Right lung (tissue), 10 donors: ENCODE results near the gene B4GALT3. TPM values are rescaled to one million over a fixed set of nuclear protein-coding genes. Genes with fewer than 3 reads are reported as not detected.
"Not testable (repeated sequence)": the region's sequence is repeated elsewhere in the genome, so short reads cannot be mapped to it uniquely, and the experiment has no call there.

Experiments
- DNase-seq, 2 donors: peaks; one replicate each; pipeline ENCODE4 v3.0.0-alpha.2; 2013
- long read RNA-seq, 8 donors: transcript quantifications; one replicate each; lab custom pipeline, GENCODE V29; 2026
- polyA plus RNA-seq, 5 donors: library from polyadenylated mRNA; unstranded; fragments of 120-200 nt; gene quantifications; one replicate each; pipeline versions ENCODE4 v1.2.1 to v1.2.3, GENCODE V29; 2013; ENCODE audit warnings: inconsistent platforms in 1 of 5, low replicate concordance in 1 of 5; ENCODE audit not compliant: insufficient read length in 5 of 5, insufficient read depth in 1 of 5

The B4GALT3 gene
- polyA plus RNA-seq, result 10 to 100 TPM; 31.7 to 48.1 (median 41.5) TPM
- long read RNA-seq, donor 1, transcript B4GALT3-201 (8 exons, 1,911 nt), result major isoform, 7 of 19 reads
- long read RNA-seq, donor 1, transcript B4GALT3-209 (2 exons, 308 nt), result major isoform, 7 of 19 reads
- long read RNA-seq, donor 1, partial matches to known transcripts, result 0 of 19 reads
- long read RNA-seq, donor 1, other reads (novel, unspliced or antisense), result 0 of 19 reads
- long read RNA-seq, donor 2, transcript B4GALT3-209 (2 exons, 308 nt), result major isoform, 5 of 20 reads
- long read RNA-seq, donor 2, transcript B4GALT3-213 (8 exons, 2,414 nt), result major isoform, 5 of 20 reads
- long read RNA-seq, donor 2, partial matches to known transcripts, result 5 of 20 reads
- long read RNA-seq, donor 2, other reads (novel, unspliced or antisense), result 0 of 20 reads
- long read RNA-seq, donor 3, transcript B4GALT3-201 (8 exons, 1,911 nt), result major isoform, 7 of 47 reads
- long read RNA-seq, donor 3, transcript B4GALT3-209 (2 exons, 308 nt), result minor isoform, 5 of 47 reads
- long read RNA-seq, donor 3, partial matches to known transcripts, result 35 of 47 reads
- long read RNA-seq, donor 3, other reads (novel, unspliced or antisense), result 0 of 47 reads
- long read RNA-seq, donor 4, partial matches to known transcripts, result 0 of 5 reads
- long read RNA-seq, donor 4, other reads (novel, unspliced or antisense), result 0 of 5 reads
- long read RNA-seq, donor 5, transcript B4GALT3-213 (8 exons, 2,414 nt), result minor isoform, 5 of 19 reads
- long read RNA-seq, donor 5, transcript B4GALT3-209 (2 exons, 308 nt), result minor isoform, 5 of 19 reads
- long read RNA-seq, donor 5, transcript B4GALT3-201 (8 exons, 1,911 nt), result major isoform, 7 of 19 reads
- long read RNA-seq, donor 5, partial matches to known transcripts, result 0 of 19 reads
- long read RNA-seq, donor 5, other reads (novel, unspliced or antisense), result 0 of 19 reads
- long read RNA-seq, donor 6, transcript B4GALT3-201 (8 exons, 1,911 nt), result major isoform, 9 of 22 reads
- long read RNA-seq, donor 6, partial matches to known transcripts, result 5 of 22 reads
- long read RNA-seq, donor 6, other reads (novel, unspliced or antisense), result 0 of 22 reads
- long read RNA-seq, donor 7, transcript B4GALT3-201 (8 exons, 1,911 nt), result major isoform, 6 of 20 reads
- long read RNA-seq, donor 7, transcript B4GALT3-209 (2 exons, 308 nt), result minor isoform, 5 of 20 reads
- long read RNA-seq, donor 7, partial matches to known transcripts, result 5 of 20 reads
- long read RNA-seq, donor 7, other reads (novel, unspliced or antisense), result 0 of 20 reads
- long read RNA-seq, donor 8, partial matches to known transcripts, result 0 of 7 reads
- long read RNA-seq, donor 8, other reads (novel, unspliced or antisense), result 0 of 7 reads

DNA sequence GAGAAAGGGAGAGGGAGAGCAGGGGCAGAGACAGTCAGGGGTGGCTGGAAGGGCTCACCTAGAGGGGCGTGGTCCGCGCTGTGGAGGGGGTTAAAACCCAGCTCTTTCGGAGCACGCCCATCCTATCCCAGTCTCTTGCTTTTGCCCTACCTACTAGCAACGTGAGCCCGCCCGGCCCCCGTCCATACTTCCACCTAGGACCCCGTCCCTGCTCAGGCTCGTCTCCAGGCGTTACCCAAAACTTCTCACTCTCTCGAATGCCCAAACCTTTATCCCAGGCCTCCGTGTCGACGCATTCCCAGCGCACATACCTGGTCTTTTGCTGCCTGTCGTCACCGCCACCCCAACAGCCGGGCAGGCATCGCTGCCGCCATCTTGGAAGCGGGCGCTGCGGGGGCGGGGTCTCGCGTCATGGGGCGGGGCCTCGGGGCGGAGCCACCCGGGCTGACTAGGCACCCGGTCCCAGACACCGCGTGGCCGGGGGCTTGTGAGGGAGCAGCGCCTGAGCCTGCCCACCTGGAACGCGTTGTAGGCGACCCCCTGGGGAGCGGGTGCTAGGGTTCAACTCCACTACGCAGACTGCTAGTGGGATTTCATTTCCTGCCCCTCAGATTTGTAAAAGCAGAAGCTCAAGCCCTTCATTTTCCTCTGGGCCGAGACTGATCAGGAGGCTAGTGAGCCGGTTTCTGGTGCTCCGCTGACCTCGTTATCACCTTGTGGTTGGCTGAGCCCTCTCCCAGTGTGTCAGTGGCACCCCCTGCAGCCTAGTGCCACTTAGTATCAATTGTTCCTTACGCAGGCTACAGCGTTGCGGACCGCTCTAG lies at the start of gene B4GALT3:
B4GALT3 (minus strand) TSS at position 396 of the 824 bp plus-strand sequence. CDS start 1,447 bp downstream, outside the sequence.
- peak; percentile 84 to 87 for DNase-seq

DNA sequence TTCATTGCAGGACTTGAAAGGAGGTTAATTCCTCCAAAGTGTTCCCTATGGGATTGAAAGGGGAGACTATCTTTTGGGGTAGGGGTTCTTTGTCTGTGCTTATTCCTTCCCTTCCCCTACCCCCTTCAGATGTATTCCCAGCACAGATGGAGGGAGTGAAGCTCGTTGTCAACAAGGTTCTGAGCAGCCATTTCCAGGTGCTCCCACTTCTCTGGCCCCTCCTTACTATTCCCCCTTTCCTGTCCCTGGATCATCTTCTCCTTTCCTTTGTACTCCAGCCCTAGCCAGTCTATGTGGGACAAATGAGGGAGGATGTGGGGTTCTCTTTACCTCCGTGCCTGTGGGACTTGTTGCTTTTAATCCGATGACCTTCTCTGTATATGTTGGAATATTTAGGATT lies 49.5 kb upstream of the B4GALT3 start:
- no peak for DNase-seq

DNA sequence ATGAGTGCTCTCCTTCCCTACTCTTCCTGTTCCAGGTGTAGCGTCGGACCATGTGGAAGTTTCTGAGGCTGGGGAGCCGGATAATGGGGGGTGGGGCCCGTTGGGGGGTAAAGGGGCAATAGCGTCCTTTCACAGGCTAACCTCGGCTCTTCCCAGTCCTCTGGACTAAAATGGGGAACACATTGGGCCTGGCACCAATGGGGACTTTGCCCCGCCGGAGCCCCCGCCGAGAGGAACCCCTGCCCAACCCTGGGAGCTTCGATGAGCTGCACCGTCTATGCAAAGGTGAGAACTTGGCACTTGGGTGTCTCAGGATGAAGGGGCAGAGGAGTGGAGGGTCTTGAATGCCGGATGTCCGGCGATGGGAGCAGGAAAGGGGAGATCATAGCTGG lies 49.0 kb upstream of the B4GALT3 start:
- no peak for DNase-seq

DNA sequence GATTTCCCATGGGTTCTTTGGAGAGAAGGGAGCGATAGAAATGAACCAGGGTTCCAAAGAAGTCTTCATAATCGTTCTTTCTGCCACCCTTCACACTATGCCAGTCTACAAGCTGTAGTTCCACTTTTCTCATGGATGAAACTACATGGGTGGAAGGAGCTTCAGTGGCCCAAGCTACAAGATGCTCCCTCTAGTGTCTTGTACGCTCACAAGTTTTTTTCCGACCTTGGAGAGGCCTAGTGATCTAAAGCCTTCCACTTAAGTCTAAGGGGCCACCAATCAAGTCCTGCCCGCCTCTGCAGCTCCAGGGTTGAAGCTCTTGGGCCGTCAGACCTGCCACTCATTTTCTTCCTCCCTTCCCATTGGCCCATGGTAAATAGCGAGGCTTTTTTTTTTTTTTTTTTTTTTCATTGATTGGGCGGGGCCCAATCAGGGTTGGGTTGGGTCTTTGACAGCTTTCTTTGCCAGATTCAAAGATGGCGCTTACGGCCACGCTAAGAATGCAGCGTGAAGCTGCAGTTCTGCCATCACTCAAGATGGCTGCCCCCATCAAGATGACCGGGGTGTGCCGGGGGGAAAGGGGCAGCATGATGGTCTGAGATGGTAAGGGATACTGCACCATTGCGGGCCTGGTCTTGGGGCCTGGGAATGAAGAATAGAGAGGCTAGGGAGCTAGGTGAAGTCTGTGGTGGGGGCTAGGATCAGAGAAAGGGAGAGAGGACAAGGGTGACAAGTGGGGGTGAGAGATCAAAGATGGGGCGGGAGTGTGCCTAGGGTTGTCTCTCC lies 48.4 kb upstream of the B4GALT3 start, which contains the start of gene TOMM40L:
TOMM40L (plus strand) TSS at position 527 of the 786 bp plus-strand sequence. CDS start 430 bp downstream, outside the sequence.
- DNase-seq, result peak; percentile 94 to 96

DNA sequence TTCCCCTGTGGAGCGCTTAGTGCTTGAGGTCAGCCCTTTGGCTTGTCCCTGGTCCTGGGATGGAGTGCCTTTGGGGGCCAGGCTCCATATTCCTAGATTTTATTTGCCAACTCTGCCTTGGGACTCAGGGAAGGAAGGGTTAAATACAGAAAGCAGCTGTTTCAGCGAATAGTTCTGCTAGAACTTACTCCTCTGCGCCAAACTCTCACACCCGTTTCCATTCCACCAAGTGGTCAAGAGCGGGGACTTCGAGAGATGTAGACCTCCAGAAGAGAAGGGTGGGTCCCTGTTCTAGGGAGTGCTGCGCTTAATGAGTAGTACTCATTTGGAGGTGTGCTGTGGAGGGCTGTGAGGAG lies 47.8 kb upstream of the B4GALT3 start:
- DNase-seq, result no peak

DNA sequence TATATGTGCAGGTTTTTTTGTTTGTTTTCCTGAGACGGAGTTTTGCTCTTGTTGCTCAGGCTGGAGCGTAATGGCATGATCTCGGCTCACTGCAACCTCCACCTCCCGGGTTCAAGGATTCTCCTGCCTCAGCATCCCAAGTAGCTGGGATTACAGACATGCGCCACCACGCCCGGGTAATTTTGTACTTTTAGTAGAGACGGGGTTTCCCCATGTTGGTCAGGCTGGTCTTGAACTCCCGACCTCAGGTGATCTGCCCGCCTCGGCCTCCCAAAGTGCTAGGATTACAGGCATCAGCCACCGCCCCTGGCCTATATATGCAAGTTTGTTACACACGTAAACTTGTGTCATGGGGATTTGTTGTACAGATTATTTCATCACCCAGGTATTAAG lies 47.4 kb upstream of the B4GALT3 start:
- not testable (repeated sequence) for DNase-seq

DNA sequence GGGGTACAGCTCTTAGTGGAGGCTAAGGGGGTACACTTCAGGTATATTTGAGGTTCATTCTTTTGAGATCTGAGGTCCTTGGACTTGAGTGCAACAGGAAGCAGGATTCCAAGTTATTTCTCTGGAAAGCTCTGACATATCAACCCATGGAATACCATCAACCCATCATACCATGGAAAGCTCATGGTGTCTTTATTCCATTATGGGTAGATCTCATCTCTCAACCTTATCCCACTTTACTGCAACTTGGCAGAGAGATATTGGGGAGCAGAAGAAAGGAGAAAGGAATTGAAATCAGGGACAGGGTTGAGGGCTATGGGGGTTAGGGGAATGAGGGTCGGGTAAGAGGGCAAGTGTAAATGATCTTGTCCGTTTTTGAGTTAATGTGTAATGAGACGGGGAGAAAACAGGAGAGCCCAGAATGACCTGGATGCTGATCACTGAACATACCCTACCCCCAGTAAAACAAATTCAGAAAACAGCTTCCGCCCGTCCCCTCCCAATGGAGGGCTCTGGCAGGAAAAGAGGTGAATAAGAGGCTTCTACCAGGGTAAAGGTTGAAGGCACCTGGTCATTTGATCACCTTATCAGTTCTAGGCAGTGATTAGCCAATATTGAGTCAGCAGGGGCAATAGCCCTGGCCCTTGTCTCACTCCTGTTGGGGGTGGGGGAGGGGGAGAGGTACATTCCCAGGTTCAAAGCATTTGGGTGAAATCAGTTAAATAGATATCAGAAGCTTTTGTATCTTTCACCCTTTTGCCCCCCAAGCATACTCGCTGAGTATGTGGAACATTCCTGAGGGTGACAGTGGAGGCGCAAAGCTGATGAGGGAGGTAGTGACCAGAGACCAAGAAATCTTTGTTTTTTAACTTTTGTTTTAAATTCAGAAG lies 46.7 kb upstream of the B4GALT3 start:
- no peak for DNase-seq

DNA sequence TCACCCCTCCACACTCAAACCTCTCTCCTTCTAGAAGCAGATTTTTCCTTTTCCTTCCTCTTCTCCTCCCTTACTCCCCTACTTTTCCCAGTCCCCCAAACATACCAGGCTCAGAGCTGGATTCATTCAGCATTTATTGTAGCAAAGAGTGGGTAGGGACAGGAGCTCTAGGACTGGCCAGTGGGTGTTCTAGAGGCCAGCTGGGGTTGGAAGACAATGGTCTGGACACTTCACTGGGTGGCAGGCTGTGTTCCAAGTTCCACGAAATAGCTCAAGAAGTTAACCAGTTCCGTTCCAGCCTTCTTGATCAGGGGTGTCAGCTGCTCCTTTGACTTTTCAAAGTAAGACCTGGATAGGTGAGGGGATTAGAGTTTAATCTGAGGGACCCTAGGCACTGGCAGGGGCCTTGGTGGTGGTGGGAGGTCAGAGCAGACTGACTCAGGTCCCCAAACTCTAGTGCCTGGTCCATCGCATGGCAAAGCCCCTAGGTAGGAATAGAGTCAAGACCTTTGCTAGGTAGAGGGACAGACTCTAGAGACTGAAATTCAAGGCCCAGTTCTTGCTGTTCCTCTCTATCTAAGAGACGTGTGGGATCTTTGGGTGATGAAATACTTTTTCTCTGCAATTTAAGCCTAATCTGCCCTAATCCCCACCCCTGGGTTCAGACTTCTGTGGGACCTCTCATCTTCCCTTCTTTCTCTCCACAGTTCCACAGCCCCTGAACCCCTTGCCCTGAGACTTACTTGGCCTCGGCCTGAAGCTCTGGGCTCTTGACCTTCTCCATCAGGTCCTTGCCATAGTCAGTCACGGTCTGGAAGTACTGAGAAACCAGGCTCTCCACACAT lies 45.1 kb upstream of the B4GALT3 start:
- no peak for DNase-seq

DNA sequence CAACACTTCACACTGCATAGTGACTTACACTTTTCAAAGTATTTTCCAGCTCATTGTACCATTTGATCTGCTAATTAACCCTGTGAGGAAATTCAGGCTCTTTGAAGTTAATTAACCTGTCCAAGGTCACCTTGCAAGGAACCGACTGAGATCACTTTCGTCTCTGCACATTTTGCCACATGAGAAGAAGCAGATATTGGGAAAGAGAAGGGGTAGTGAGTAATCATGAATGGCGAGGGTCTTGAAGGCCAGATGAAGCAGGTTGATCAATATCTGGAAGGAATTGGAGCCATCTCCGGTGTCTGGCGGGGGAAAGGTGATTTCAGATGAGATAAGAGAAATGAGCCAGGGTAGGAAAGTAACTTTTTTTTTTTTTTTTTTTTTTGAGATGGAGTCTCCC lies 42.7 kb upstream of the B4GALT3 start:
- no peak for DNase-seq

DNA sequence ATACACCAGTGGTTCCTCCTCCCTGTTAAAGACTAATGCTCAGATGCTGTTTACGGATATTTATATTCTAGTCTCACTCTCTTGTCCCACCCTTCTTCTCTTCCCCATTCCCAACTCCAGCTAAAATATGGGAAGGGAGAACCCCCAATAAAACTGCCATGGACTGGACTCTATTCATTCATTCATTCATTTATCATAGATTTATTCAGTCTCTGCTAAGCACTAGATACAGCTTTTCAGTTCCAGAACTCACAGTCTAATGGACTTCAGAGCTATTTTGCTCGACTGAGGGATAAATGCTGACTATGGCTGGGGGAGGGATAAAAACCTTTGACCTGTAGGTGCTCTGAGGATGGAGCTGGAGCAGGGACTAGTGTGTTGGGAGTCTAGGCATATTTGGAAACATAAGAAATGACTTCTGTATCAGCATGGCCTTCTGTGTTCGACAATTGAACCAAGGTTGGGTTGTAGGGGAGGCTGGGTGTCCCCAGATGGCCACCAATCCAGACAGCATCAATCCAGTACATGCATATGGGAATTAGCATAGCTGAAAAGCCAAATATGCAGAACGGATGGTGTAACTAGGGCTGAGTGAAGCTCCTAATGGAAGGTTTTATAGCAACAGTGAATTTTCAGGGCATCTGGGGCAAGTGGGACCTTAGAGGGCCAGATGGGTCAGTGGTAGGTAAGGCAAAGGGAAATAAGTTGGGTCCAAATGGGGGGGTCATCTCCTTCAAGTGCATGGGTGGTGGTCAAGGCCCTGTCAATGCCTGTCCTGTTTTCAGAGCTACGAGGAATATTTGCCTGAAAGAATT lies 42.0 kb upstream of the B4GALT3 start:
- no peak for DNase-seq

DNA sequence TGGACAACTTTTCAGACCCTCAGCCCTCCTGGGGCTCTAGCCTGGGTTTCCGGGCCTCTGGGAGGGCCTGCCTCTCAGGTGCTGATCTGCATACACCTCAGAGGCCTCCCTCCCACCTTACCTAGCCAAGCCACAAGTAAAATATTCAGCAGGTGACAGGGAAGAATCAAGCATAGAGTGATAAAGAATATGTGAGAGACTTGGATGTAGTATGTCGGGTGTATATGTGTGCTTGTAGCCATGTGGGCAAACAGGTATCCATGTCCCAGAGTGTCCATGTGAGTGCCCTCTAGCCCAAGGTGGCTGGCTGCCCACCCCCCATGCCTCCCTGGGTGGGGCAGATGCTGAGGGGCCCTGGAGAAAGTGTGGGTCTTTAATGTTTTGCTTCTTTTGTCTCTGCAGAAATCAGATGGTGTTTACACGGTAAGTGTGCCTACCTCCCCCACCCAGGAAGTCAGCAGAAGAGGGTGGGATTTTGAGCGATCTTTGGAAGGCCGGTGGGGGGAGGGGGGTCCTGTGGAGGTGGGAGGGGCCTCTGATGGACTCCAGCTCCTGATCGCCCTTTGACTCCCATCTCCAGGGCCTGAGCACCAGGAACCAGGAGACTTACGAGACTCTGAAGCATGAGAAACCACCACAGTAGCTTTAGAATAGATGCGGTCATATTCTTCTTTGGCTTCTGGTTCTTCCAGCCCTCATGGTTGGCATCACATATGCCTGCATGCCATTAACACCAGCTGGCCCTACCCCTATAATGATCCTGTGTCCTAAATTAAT lies 41.2 kb upstream of the B4GALT3 start:
- DNase-seq, result no peak

DNA sequence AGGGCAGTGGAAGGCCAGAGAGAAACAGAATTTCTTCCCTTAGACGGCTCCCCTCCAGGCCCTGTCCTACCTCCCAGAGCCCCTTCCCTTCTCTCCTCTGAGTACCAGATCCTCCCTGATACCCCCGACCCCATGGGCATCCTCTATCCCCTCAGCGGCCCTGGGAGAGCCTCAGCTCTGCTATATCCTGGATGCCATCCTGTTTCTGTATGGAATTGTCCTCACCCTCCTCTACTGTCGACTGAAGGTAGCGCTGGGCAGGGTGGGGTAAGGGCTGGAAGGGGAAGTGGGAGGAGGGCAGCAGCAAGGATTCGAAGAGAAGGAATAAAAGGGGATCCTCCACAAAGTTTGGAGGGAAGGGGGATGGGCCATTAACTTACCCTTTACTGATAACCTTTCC lies 40.5 kb upstream of the B4GALT3 start:
- DNase-seq, result no peak

DNA sequence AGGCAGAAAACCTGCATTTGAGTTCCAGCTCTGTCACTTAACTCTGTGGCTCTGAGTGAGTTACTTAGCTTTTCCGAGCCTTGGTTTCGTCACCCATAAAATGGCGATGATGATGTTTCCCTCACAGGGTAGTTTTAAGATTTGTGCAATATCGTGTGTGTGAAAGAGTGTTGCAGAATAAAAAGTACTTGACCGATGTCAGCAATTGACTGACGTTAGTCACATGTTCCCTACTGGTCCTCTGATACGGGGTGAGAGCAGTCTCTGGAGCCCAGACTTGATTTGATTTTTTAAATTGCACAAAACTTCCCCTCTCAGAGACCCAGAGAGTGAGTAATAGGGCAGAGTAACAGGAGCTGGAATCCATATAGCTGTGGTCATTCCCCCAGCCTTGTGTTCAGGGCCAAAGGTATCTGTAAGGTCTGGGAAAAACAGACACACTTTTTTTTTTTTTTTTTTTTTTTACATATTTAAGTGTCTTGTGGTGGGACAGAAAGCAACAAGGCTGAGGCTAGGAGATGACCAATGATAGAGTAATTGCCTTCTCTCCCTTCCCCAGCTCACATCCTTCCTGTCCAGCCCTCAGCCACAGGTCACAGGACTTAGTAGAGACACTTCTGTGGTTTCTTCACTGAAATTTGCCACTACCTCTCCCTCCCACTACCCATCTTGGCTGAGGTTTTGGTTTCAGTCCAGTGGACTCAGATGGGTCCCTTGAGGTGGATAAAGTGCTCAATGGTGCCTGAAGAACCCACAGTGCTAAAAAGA lies 39.8 kb upstream of the B4GALT3 start:
- no peak for DNase-seq

DNA sequence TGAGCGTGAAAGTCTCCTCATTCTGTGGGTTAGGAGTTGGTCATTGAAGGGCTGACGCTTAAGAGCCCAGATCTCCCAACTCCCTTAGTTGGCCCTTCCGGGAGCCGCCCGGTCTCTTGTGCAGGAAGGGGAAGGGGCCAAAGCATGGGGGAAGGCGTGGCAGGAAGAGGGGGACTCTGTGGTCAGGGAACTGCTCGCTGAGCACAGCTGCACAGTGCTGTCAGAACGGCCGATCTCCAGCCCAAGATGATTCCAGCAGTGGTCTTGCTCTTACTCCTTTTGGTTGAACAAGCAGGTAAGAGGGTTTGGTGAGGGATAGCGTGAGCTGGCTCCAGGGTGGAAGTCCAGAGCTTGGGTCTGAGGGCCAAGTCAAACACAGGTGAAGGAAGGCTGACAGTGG lies 37.8 kb upstream of the B4GALT3 start, which contains the start of gene FCER1G:
FCER1G (plus strand) TSS at position 220 of the 400 bp plus-strand sequence; CDS start at position 247, 27 bp downstream.
- no peak for DNase-seq

DNA sequence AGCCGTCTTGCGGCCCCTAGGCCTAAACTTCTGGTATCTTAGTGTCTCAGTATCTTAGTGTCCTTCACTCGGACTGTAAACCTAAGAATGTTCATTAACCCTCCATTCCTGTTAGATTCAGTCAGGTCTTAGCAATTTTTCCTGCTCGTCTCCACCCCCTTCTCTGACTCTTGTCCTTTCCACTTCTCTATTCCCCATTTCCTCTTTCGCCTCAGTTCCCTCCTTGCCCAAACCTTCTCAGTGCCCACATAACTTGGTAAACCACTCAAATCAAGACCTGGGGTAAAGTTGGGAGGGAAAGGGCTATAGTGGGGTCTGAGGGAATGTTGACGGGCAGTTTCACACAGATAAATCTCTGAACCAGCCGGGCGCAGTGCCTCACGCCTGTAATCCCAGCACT lies 37.1 kb upstream of the B4GALT3 start:
- no peak for DNase-seq
